Fibroblast of skin of scalp (primary cell): ENCODE data around the gene SDR42E2.
A peak's percentile ranks its signal among the peaks of the same experiment; 100 is the strongest.
"Not testable (repeated sequence)": the region's sequence is repeated elsewhere in the genome, so short reads cannot be mapped to it uniquely, and the experiment has no call there.

Experiments used
- DNase-seq: peaks from one replicate; pipeline ENCODE4 v3.0.0-alpha.2; 2013

The SDR42E2 gene

DNA sequence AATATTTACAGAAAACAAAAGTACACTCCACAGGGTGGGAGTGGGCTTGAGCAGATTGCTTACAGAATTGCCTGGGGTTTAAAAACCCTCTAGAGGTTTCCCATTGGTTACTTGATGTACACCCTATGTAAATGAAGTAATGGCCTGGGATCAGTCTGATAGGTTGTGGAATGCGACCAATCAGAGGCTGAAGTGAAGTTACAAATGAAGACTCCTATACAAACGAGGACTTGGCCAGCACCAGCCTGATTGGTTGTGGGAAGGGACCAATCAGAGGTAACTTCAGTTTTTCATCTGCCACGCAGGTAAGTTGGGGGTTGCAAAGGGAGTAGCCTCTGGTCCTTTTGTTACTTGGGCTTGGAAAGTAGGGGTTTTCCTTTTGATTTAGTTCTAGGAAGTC lies 52.6 kb downstream of the SDR42E2 start:
- no peak for DNase-seq

DNA sequence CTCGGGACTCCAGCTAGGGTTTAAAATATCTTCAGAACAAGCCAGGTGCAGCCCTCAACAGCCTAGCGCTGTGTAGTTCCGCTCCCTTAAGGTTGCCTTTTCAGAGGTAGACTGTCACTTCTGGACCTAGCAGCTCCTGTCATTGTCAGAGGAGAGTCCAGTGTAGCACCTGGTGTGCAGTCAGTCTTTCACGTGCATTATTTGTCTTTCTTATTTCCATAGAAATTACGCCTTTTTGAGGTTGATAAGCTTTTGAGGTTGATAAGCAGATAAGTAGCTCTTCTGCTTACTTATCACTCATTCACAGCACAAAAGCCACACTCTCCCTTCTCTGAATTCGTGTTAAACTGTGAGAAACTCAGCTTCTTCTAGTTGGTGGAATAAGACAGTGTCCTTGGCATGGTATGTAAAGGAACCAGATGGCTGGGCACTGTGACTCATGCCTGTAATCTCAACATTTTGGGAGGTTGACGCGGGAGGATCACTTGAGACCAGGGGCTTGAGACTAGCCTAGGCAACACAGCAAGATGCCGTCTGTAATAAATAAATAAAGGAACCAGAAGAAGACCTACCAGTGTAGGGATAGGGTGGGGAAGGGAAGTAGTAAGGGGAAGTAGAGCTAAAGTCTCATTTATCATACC lies 54.0 kb downstream of the SDR42E2 start:
- DNase-seq, result no peak

DNA sequence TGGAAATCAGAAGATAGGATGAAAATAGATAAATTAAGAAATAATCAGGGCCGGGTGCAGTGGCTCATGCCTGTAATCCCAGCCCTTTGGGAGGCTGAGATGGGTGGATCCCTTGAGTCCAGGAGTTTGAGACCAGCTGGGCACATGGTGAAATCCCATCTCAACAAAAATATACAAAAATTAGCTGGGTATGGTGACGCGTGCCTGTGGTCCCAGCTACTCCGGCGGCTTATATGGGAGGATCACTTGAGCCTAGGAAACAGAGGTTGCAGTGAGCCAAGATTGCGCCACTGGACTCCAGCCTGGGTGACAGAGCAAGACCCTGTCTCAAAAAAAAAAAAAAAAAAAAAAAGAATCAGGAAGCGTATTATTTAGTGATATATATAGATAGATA lies 54.5 kb downstream of the SDR42E2 start:
- not testable (repeated sequence) for DNase-seq

DNA sequence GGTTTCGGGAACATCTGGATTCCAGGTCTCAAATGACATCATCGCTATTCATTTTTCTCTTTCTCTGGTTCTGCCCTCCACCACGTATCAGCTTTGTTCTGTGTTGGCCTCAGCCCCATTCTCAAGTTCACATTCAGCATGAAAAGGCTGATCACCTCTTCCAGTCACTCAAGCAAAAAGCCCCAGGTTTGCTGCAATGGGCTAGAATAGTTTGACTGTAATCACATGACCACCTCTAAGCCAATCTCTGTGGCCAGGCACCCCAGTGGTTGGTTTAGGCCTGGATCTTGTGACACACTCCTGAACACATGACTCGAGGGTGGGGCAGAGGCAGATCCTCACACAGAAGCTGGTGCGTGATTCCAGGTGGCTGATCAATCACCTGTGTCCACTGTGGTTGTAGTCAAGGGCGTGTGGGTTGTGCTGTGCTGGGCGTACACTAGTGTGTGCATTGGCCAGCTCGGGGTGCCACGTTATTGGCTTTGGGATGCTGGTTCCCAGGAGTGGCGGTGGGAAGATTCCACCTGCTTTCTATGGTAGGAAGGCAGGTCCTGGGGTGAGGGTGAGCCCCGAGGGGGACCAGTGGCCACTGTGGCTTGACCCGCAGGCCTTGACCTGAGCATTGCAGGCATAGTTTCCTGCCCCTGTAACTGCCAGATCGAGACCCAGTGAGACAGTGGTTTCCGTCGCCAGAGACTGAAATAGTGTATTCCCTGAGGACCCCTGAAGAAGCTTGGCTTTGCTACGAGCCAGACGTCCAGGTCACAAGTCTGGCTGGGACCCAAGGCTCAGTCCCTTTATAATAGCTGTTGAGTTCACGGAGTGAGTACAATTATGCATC lies 55.8 kb downstream of the SDR42E2 start:
- no peak for DNase-seq

DNA sequence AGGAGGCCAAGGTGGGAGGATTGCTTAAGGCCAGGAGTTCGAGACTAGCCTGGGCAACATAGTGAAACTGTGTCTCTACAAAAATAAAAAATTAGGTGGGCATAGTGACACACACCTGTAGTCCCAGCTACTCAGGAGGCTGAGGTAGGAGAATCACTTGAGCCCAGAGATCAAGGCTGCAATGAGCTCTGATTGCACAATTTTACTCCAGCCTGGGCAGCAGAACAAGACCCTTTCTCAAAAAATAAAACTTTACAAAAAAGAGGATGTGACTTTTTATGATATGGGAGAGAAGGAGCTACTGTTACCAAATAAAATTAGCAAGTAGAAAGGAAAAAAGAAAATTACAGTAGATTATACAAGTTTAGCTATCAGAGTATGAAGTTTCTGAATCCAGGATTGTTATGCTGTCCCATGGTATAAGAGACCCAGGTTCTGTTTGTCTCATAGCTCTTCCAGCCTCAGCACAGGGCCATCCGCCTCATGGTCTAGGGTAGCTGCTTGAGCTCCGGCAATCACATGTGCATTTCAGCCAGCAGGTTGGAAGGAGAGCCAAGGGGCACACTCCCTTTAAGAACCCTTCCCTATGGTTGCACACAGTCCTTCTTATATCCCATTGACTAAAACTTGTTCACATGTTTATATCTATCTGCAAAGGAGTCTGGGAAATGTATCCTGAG lies 57.2 kb downstream of the SDR42E2 start:
- no peak for DNase-seq

DNA sequence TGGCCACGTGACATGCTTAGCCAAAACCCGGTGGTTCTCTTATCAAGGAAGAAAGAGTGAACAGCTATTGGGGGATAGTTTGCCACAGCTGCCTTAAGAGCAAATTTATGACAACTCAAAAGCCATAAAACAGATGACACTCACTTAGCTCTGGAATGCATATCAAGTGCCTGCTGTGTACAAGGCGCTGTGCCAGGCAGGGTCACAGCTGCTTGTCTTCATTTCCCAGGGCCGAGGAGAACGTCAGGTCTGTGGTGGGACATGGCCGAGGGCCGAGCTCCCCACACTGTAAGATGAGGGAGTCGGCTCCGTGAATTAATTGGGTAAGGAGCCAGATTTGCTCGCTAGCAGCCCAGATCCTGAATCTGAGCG lies 57.7 kb downstream of the SDR42E2 start:
- peak; percentile 45 for DNase-seq

DNA sequence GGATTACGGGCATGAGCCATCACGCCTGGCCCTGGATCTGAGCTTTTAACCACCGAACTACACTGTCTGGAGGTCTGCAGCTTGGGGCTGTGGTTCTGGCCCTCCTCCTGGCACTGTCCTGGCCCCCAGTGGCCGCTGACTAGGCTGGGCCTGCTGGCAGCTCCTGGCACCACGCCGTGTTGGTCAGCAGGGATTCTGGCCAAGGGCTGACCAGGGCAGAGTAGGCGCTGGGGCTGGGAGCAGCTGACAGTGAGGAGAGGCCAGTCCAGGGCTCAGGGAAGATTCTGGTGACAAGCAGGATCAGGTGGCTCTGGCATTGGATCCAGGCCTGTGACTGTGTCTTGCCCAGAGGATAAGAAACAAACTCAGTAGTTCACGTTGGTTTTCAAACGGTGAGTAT lies 58.4 kb downstream of the SDR42E2 start:
- no peak for DNase-seq

DNA sequence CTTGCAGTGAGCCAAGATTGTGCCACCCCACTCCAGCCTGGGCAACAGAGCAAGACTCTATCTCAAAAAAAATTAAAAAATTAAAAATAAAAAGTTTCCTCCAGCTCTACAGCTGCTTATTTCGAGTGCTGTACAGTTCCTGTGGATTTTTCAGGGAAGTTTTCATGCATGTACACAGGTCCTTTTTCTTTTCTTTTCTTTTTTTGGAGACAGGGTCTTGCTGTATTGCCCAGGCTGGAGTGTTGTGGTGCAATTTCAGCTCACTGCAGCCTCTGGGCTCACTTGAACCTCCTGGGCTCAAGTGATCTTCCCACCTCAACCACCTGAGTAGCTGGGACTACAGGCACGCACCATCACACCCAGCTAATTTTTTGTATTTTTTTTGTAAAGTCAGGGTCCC lies 59.7 kb downstream of the SDR42E2 start:
- DNase-seq, result no peak

DNA sequence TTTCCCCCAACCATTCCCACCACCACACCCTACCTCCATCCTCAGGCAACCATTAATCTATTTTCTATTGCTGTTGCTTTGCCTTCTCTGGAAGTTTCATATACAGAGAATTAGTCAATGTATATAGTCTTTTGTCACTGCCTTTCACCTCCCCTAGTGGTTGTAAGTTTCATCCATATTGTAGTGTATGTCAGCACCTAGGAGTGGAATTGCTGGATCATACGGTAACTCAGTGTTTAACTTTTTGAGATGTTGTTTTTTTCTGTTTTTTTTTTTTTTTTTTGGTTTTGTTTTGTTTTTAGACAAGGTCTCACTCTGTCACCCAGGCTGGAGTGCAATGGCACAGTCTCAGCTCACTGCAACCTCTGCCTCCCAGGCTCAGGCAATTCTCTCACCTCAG lies 60.7 kb downstream of the SDR42E2 start:
- DNase-seq, result no peak

DNA sequence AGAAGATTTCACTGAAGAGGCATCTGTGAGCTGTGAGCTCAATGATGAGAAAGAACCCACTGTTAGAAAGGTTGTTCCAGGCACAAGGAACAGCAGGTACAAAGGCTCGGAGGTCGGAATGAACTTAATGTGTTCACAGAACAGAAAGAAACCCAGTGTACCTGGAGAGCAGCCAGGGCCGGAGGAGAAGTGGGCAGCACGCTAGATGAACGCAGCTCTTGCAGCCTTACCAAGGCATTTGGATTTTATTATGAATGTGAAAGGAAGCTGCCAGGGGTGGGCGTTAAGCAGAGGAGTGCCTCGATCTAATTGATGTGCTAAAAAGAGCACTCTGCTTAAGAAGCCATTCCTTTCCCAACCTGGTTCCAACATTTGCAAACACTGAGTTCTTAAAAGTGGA lies 62.8 kb downstream of the SDR42E2 start:
- no peak for DNase-seq

DNA sequence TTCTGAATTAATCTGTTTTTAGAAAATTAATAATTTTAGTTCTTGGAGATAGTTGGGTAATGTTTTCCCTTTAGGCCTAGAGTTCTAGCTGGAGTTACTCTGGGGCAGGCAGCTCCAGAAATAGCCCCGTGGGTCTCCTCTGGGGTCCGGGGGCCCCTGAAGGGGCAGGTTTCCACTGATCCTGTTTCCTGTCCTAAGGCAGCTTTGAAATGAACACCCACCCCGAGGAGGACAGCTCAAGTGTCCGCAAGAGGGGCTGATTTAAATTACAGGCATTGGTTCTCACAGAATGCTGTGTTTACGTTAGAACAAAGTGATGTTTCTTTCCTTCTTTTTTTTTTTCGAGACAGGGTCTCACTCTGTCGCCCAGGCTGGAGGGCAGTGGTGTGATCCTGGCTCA lies 67.6 kb downstream of the SDR42E2 start:
- no peak for DNase-seq

DNA sequence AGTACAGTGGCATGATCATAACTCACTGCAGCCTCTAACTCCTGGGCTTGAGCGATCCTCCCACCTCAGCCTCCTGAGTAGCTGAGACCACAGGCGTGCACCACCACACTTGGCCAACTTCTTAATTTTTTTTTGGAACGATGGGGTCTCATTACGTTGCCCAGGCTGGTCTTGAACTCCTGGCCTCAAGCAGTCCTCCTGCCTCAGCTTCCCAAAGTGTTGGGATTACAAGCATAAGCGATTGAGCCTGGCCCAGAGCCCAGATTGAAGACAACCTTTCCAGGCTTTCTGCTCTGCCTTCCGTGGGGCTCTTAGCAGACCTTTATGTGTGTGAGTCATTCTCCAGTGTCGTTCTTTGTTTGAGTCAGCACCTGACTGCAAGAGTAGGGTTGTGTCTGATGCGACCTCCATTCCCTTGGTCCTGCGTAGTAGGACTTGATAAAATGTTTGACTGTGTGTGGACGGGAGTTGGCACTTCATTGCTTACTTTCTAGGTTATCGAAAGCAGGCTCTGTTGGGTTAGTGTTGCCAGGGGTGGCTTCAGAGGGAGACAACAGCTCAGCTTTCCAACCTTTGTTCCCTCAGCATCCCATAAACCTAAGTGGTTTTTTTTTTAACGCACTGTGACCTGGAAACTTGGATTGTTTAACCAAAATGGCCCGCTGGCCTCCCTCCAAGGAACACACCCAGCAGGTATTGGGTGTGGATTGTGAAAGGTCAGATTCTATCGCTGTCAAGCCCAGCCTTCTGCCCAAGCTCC lies 70.2 kb downstream of the SDR42E2 start:
- no peak for DNase-seq

DNA sequence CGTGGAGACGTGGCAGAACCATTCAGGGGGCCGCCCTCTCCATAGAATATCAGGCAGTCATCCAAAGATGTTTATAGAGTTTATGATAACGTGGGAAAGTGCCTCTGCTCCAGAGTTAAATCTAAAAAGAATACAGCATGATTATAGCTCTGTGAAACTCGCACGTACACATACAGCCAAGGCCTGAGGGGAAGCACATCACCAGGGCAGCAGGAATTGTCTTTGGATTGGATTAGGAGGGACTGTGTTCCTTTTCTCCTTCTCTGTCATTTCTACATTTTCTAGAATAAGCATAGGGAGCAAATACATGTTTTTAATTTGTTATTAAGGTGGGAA lies 70.7 kb downstream of the SDR42E2 start:
- no peak for DNase-seq

DNA sequence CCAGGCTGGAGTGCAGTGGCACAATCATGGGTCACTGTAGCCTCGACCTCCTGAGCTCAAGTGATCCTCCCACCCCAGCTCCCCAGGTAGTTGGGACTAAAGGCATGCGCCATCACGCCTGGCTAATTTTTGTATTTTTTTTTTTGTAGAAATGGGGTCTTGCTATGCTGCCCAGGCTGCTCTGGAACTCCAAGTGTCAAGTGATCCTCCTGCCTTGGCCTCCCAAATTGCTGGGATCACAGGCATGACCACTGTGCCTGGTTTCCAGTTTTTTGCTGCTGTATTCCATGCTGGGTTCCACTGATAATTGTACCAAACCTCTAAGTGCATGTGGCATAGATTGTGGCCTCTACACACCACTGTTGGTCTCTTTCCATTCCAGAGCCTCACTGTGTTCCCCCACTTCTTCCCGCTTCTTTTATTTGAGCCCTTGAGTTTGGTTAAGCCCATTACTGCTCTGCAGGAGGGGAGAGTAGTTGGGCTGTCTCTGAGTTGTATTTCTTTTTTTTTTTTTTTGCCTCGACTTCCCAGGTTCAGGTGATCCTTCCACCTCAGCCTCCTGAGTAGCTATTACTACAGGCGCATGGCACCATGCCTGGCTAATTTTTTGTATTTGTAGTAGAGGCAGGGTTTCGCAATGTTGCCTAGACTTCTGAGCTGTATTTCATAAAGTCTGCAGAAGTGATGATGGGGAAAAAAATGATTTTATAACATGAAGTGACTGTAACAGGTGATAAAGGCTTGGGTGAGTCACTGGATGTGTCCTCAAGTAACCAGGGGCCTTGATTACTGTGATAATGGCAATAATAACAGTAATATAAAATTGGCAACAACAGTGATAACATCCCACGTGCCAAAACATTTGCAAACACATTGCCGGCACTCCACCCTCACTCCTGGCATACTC lies 73.8 kb downstream of the SDR42E2 start:
- DNase-seq, result no peak

DNA sequence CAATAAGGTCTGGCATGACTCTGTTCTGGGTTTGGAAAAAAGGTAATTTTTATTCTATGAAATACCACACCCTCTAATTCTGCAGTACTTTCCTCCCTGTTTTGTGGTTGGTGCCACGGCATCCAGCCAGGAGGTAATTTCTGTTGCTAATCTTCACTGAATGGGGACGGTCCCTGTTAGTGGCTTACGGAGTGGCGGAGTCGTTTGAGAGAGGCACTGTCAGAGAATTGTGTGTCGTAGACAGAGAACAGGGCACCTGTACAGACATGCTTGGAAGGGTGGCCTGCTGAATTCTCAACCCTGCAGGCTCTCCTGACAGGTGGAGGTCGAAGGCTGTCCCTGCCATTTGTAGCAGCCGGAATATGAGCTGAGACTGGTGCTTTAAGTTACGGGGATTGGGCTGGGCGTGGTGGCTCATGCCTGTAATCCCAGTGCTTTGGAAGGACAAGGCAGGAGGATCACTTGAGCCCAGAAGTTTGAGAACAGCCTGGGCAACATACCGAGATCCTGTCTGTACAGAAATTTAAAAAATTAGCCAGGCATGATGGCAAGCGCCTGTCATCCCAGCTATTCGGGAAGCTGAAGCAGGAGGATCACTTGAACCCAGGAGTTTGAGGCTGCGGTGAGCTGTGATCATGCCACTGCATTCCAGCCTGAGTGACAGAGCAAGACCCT lies 77.0 kb downstream of the SDR42E2 start:
- no peak for DNase-seq

DNA sequence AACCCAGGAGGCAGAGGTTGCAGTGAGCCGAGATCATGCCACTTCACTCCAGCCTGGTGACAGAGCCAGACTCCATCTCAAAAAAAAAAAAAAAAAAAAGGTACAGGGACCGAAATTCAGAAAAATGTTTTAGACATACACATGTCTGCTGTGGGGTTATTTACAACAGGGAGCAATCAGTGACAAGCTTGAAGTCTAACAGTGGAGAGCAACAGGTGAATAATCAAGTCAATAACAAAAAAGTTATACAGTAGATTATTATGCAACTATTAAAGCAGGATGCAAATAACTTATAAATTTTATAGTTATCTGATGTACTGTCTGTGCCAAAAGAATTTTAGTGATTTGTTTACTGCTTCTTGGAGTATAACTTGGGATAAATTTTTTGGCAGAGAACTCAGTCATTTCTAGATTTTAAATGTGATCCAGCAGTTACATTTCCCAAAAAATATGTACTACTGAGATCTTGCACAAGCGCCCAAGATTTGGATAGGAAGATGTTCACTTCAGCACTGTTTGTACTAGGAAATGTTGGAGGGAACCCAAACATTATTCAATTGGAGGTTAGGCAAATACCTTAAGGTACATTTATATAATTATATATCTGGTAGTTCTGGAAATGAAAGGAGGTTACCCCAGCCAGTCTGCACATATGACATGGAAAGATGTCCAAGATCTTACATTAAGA lies 77.9 kb downstream of the SDR42E2 start:
- DNase-seq, result peak; percentile 7
